NCI-H187 treated with DMSO at 0.1 percent for 48 hours (cell line): ENCODE measurements around the gene CCDC172.
"Not testable (repeated sequence)": the region's sequence is repeated elsewhere in the genome, so short reads cannot be mapped to it uniquely, and the experiment has no call there.

Experiments used
- DNase-seq: peaks from one replicate; lab custom pipeline; 2025; lab: John Stamatoyannopoulos, UW

CCDC172 gene

GRCh38 chr10:116336866-116337265, 12.6 kb downstream of the CCDC172 start:
- DNase-seq, result no peak

- no peak for DNase-seq
Measured at GRCh38 chr10:116352125-116352524, 27.9 kb downstream of the CCDC172 start.

- DNase-seq, result no peak
Measured at GRCh38 chr10:116353817-116354216, 29.6 kb downstream of the CCDC172 start.

- no peak for DNase-seq
Measured at GRCh38 chr10:116355341-116355740, 31.1 kb downstream of the CCDC172 start.

GRCh38 chr10:116356833-116357232, 32.6 kb downstream of the CCDC172 start:
- DNase-seq, result no peak

- DNase-seq, result no peak
Measured at GRCh38 chr10:116364868-116365267, 40.6 kb downstream of the CCDC172 start.

GRCh38 chr10:116371737-116372136, 47.5 kb downstream of the CCDC172 start:
- no peak for DNase-seq

GRCh38 chr10:116382290-116382689, 58.0 kb downstream of the CCDC172 start:
- DNase-seq, result no peak

- DNase-seq, result no peak
Measured at GRCh38 chr10:116385311-116385710, 61.1 kb downstream of the CCDC172 start.

- DNase-seq, result no peak
Measured at GRCh38 chr10:116385994-116386809, 62.0 kb downstream of the CCDC172 start.

GRCh38 chr10:116393246-116393831, 69.1 kb downstream of the CCDC172 start:
- not testable (repeated sequence) for DNase-seq

- DNase-seq, result no peak
Measured at GRCh38 chr10:116395223-116395985, 71.2 kb downstream of the CCDC172 start.

GRCh38 chr10:116398224-116398623, 74.0 kb downstream of the CCDC172 start:
- DNase-seq, result no peak

- no peak for DNase-seq
Measured at GRCh38 chr10:116402858-116403257, 78.6 kb downstream of the CCDC172 start.

GRCh38 chr10:116403740-116404250, 79.5 kb downstream of the CCDC172 start:
- DNase-seq, result no peak

GRCh38 chr10:116408719-116409118, 84.5 kb downstream of the CCDC172 start:
- no peak for DNase-seq

GRCh38 chr10:116410351-116410750, 86.1 kb downstream of the CCDC172 start:
- no peak for DNase-seq

- no peak for DNase-seq
Measured at GRCh38 chr10:116417821-116418220, 93.6 kb downstream of the CCDC172 start.

GRCh38 chr10:116418389-116418788, 94.1 kb downstream of the CCDC172 start:
- no peak for DNase-seq

- no peak for DNase-seq
Measured at GRCh38 chr10:116421815-116422214, 97.6 kb downstream of the CCDC172 start.

- DNase-seq, result no peak
Measured at GRCh38 chr10:116427671-116428070, 103.4 kb downstream of the CCDC172 start, which contains the start of gene PNLIPRP3. Gene PNLIPRP3, plus strand, starts transcription at chr10:116427847. Its CDS starts 166 bp downstream, at chr10:116428013.

GRCh38 chr10:116429288-116429977, 105.2 kb downstream of the CCDC172 start:
- DNase-seq, result no peak
